Measurements from ENCODE around the gene OTC.

- TF ChIP-seq CTCF (IDR thresholded peaks at IDR 0.05), result no peak
- TF ChIP-seq POLR2A (IDR thresholded peaks at IDR 0.05), result no peak
Observed at GRCh38 chrX:38452603-38453002, 100.2 kb downstream of the OTC start.

Measured in vagina (tissue), 2 donors.